HepG2 (cell line): Measurements from ENCODE around the gene ZFHX3. TPM values are rescaled to one million over a fixed set of nuclear protein-coding genes. Genes with fewer than 3 reads are reported as not detected.
A peak's percentile ranks its signal among the peaks of the same experiment; 100 is the strongest.

Source experiments
- EED ChIP-seq: sonication (generic); formaldehyde crosslinking; IDR thresholded peaks from 2 replicates; pipeline ENCODE4 v1.5.0; 2020; ENCODE audit warnings: mild to moderate bottlenecking, missing genetic modification reagents
- ERF ChIP-seq: IDR thresholded peaks from 2 replicates; pipeline ENCODE4 v1.6.1; 2018; ENCODE audit warnings: missing biosample characterization, missing genetic modification reagents
- HNF4G ChIP-seq, 2 experiments: sonication (generic) in 1 of 2; formaldehyde crosslinking in 1 of 2; IDR thresholded peaks; 2 replicates each; pipeline versions ENCODE4 v1.4.0 to v1.6.1; 2011 to 2020; ENCODE audit warnings: borderline replicate concordance in 2 of 2, low read depth in 2 of 2, mild to moderate bottlenecking in 2 of 2, low read length in 1 of 2, missing genetic modification reagents in 1 of 2, moderate library complexity in 1 of 2
- PHF21A ChIP-seq: sonication (generic); formaldehyde crosslinking; IDR thresholded peaks from 2 replicates; pipeline ENCODE4 v1.5.0; 2020; ENCODE audit warnings: mild to moderate bottlenecking, missing genetic modification reagents
- RARA ChIP-seq: IDR thresholded peaks from 2 replicates; pipeline ENCODE4 v1.6.1; 2016; ENCODE audit warnings: missing genetic modification reagents, missing compliant biosample characterization
- TMF1 ChIP-seq: sonication (generic); formaldehyde crosslinking; IDR thresholded peaks from 2 replicates; pipeline ENCODE4 v1.8.1; 2022; ENCODE audit warnings: low read depth, missing genetic modification reagents
- ZBTB1 ChIP-seq: sonication (generic); formaldehyde crosslinking; IDR thresholded peaks from 2 replicates; pipeline ENCODE4 v1.4.0; 2020; ENCODE audit warnings: missing genetic modification reagents, borderline replicate concordance
- ZBTB7A ChIP-seq: sonication (generic); formaldehyde crosslinking; IDR thresholded peaks from 2 replicates; pipeline ENCODE4 v1.8.0; 2022; ENCODE audit warnings: mild to moderate bottlenecking, missing genetic modification reagents
- ZNF460 ChIP-seq: sonication (generic); formaldehyde crosslinking; IDR thresholded peaks from 2 replicates; pipeline ENCODE4 v1.5.1; 2020; ENCODE audit warnings: missing genetic modification reagents, mild to moderate bottlenecking, borderline replicate concordance
- ZNF629 ChIP-seq: sonication (generic); formaldehyde crosslinking; conservative IDR thresholded peaks from 2 replicates; pipeline ENCODE4 v1.5.0; 2020; ENCODE audit warnings: missing genetic modification reagents
- ZNF644 ChIP-seq: IDR thresholded peaks from 2 replicates; pipeline ENCODE4 v1.6.1; 2016; ENCODE audit warnings: low read depth
- ZNF816 ChIP-seq: sonication (generic); formaldehyde crosslinking; IDR thresholded peaks from 2 replicates; pipeline ENCODE4 v1.8.0; 2022; ENCODE audit warnings: missing genetic modification reagents, mild to moderate bottlenecking, borderline replicate concordance
- ZNF839 ChIP-seq: sonication (generic); formaldehyde crosslinking; IDR thresholded peaks from 2 replicates; pipeline ENCODE4 v1.4.0; 2020; ENCODE audit warnings: missing genetic modification reagents, mild to moderate bottlenecking, borderline replicate concordance
- polyA plus RNA-seq, 8 experiments: library from polyadenylated mRNA; depleted of rRNA in 3 of 8; stranded (reverse) in 7 of 8; unstranded in 1 of 8; fragments of >200 nt; fragmentation: Illumina TruSeq in 4 of 8; extraction: Trizol in 4 of 8; gene quantifications; 2 replicates each; pipeline versions ENCODE4 v1.2.1 to v1.2.3, GENCODE V29; 2011 to 2016; ENCODE audit warnings: low read depth in 4 of 8, missing spikeins in 1 of 8, mixed read lengths in 1 of 8; ENCODE audit not compliant: insufficient read depth in 1 of 8
- total RNA-seq, 5 experiments: library from RNA; depleted of rRNA; stranded (reverse); fragments of >200 nt; fragmentation: Illumina TruSeq; extraction: Trizol; gene quantifications; 2 replicates each; pipeline ENCODE4 v1.2.3, GENCODE V29; 2016; ENCODE audit warnings: low read depth in 1 of 5
- TF ChIP-seq, protein P1 (sequence below): sonication (generic); formaldehyde crosslinking; IDR thresholded peaks from 2 replicates; pipeline ENCODE4 v1.8.1; 2023; ENCODE audit warnings: missing genetic modification reagents, inconsistent platforms, borderline replicate concordance
- TF ChIP-seq, protein P2 (sequence below): sonication (generic); formaldehyde crosslinking; IDR thresholded peaks from 2 replicates; pipeline ENCODE4 v1.4.0; 2020; ENCODE audit warnings: missing genetic modification reagents
- TF ChIP-seq, protein P3 (sequence below): IDR thresholded peaks from 2 replicates; pipeline ENCODE4 v1.6.1; 2016; ENCODE audit warnings: missing compliant biosample characterization, missing genetic modification reagents, borderline replicate concordance
- TF ChIP-seq, protein P4 (sequence below), 2 experiments: IDR thresholded peaks; 2 replicates each; pipeline ENCODE4 v1.6.1; 2011 to 2012; ENCODE audit warnings: low read length in 2 of 2, borderline replicate concordance in 1 of 2, low read depth in 1 of 2, mild to moderate bottlenecking in 1 of 2, moderate library complexity in 1 of 2

The ZFHX3 gene
- total and polyA plus RNA-seq, 2 of the 13 experiments (the other 11 are each of a cell fraction or from before 2014, with no cell fraction given) = 5.0 to 6.0 TPM

DNA sequence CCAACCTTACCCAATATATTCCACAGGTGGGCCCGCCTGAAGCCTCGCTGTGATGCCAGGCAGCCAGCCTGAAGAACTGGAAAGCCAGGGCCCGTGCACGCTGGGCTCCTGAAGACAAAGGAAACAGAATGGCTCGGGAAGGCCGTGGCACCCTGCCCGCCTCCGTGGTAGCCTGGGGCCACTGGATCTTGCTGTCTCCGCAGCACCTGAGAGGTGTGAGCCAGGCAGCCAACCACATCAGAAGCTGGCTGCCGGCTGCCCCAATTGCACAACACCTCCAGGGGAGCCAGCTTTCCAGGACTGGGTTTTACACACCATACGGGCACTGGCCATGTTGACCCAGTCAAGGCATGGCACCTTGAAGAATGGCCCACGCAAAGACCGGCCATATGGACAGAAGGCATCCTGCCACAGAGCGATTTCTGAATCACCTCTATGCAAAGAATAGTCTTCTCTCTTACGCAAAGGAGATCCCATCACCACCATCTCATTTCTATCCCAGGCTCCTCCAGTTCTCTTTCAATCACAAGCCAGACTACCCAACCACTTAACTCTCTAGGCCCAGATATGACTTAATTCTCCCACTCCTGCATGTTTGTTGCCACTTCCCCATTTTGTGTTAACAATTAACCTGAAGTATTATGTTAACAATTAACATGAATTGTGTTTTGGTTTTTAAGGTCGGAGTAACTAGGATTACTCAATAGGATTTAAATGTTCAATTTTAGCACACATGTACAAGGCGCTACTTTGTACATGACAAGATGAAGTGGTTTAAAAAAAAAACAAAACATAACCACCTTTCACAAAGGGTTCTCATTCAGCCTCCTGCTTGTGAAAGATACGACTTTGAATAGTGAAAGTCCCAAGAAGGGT is 32.1 kb downstream of the ZFHX3 start (continued):
- TF ChIP-seq ZNF839 (no peak), HNF4G (IDR thresholded peaks at IDR 0.05; ENCODE audit: borderline replicate concordance, low read depth, low read length) (peak; percentile 17; the same call in 1 of the 2 replicates), HNF4G (CRISPR knock-in tag; IDR thresholded peaks at IDR 0.05; ENCODE audit: borderline replicate concordance, low read depth) (no peak), PHF21A (peak; percentile 40; the same call in 1 of the 2 replicates), EED (CRISPR knock-in tag) (no peak), RARA (CRISPR knock-in tag) (peak; percentile 54), ERF (CRISPR knock-in tag) (no peak), ZNF629 (no peak), ZBTB7A (CRISPR knock-in tag) (no peak), TMF1 (CRISPR knock-in tag) (no peak), ZBTB1 (CRISPR knock-in tag) (no peak), ZNF816 (CRISPR knock-in tag) (no peak), ZNF460 (CRISPR knock-in tag) (no peak), ZNF644 (CRISPR knock-in tag) (peak; percentile 98)
- TF ChIP-seq, protein P1, sequence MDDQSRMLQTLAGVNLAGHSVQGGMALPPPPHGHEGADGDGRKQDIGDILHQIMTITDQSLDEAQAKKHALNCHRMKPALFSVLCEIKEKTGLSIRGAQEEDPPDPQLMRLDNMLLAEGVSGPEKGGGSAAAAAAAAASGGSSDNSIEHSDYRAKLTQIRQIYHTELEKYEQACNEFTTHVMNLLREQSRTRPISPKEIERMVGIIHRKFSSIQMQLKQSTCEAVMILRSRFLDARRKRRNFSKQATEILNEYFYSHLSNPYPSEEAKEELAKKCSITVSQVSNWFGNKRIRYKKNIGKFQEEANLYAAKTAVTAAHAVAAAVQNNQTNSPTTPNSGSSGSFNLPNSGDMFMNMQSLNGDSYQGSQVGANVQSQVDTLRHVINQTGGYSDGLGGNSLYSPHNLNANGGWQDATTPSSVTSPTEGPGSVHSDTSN (CRISPR knock-in tag) = no peak
- TF ChIP-seq, protein P2, sequence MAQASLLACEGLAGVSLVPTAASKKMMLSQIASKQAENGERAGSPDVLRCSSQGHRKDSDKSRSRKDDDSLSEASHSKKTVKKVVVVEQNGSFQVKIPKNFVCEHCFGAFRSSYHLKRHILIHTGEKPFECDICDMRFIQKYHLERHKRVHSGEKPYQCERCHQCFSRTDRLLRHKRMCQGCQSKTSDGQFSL = no peak
- TF ChIP-seq, protein P3, sequence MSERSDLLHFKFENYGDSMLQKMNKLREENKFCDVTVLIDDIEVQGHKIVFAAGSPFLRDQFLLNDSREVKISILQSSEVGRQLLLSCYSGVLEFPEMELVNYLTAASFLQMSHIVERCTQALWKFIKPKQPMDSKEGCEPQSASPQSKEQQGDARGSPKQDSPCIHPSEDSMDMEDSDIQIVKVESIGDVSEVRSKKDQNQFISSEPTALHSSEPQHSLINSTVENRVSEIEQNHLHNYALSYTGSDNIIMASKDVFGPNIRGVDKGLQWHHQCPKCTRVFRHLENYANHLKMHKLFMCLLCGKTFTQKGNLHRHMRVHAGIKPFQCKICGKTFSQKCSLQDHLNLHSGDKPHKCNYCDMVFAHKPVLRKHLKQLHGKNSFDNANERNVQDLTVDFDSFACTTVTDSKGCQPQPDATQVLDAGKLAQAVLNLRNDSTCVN (CRISPR knock-in tag) = peak; percentile 35; the same call in 1 of the 2 replicates
- TF ChIP-seq, protein P4, sequence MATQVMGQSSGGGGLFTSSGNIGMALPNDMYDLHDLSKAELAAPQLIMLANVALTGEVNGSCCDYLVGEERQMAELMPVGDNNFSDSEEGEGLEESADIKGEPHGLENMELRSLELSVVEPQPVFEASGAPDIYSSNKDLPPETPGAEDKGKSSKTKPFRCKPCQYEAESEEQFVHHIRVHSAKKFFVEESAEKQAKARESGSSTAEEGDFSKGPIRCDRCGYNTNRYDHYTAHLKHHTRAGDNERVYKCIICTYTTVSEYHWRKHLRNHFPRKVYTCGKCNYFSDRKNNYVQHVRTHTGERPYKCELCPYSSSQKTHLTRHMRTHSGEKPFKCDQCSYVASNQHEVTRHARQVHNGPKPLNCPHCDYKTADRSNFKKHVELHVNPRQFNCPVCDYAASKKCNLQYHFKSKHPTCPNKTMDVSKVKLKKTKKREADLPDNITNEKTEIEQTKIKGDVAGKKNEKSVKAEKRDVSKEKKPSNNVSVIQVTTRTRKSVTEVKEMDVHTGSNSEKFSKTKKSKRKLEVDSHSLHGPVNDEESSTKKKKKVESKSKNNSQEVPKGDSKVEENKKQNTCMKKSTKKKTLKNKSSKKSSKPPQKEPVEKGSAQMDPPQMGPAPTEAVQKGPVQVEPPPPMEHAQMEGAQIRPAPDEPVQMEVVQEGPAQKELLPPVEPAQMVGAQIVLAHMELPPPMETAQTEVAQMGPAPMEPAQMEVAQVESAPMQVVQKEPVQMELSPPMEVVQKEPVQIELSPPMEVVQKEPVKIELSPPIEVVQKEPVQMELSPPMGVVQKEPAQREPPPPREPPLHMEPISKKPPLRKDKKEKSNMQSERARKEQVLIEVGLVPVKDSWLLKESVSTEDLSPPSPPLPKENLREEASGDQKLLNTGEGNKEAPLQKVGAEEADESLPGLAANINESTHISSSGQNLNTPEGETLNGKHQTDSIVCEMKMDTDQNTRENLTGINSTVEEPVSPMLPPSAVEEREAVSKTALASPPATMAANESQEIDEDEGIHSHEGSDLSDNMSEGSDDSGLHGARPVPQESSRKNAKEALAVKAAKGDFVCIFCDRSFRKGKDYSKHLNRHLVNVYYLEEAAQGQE (IDR thresholded peaks at IDR 0.05; ENCODE audit: borderline replicate concordance in 1 of 2, low read depth in 1 of 2, low read length in 2 of 2) = no peak
